ENCODE measurements around the gene GRB14.
"Not testable (repeated sequence)": the region's sequence is repeated elsewhere in the genome, so short reads cannot be mapped to it uniquely, and the experiment has no call there.

The GRB14 gene

DNA sequence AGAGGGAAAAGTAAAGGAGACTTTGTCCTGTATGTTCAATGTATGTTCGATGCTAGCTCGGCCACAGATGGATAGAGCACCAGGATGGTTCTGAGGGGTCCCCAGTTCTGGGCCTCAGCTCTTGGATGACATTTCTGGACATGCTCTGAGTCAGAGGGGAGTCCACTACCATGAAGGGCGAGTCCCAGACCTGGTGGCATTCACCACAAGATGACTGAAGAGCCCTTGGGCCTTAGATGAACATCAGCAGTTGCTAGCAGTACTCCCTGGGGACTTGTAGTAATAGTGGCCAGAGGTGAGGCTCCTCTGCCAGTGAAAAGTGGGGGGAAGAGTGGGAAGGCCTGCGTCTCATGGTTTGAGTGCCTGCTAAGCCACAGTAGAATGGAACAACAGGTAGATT lies 109.5 kb downstream of the GRB14 start:
- Mint-ChIP-seq H3K27ac (no peak overlapping the region), H3K4me3 (no peak overlapping the region), H3K9me3 (peaks cover 31% of the 10 kb centered on the region), H3K36me3 (ENCODE audit: low read depth) (peaks cover 4% of the 10 kb centered on the region), H3K4me1 (no peaks in the 10 kb centered on the region), H3K27me3 (no peaks in the 10 kb centered on the region)
- ATAC-seq (no peak), DNase-seq (no peak)

DNA sequence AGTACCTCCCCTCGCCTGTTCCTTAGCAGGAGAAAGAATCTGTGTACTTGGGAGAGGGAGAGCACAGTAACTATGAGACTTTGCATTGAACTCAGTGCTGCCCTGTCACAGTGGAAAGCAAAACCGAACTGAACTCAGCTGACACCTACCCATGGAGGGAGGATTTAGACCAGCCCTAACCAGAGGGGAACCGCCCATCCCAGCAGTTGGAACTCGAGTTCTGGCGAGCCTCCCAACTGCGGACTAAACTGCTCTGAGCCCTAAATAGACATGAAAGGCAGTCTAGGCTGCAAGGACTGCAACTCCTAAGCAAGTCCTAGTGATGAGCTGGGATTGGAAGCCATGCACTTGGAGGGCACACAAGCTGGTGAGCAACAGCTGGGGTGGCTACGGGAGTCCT lies 110.4 kb downstream of the GRB14 start:
- no peaks in the 10 kb centered on the region for H3K4me1 Mint-ChIP-seq
- H3K27me3 Mint-ChIP-seq, result no peaks in the 10 kb centered on the region
- no peak overlapping the region for H3K27ac Mint-ChIP-seq
- no peak overlapping the region for H3K4me3 Mint-ChIP-seq
- peaks cover 30% of the 10 kb centered on the region for H3K9me3 Mint-ChIP-seq
- DNase-seq (no peak), ATAC-seq (no peak)
- peaks cover 4% of the 10 kb centered on the region for H3K36me3 Mint-ChIP-seq (ENCODE audit: low read depth)

DNA sequence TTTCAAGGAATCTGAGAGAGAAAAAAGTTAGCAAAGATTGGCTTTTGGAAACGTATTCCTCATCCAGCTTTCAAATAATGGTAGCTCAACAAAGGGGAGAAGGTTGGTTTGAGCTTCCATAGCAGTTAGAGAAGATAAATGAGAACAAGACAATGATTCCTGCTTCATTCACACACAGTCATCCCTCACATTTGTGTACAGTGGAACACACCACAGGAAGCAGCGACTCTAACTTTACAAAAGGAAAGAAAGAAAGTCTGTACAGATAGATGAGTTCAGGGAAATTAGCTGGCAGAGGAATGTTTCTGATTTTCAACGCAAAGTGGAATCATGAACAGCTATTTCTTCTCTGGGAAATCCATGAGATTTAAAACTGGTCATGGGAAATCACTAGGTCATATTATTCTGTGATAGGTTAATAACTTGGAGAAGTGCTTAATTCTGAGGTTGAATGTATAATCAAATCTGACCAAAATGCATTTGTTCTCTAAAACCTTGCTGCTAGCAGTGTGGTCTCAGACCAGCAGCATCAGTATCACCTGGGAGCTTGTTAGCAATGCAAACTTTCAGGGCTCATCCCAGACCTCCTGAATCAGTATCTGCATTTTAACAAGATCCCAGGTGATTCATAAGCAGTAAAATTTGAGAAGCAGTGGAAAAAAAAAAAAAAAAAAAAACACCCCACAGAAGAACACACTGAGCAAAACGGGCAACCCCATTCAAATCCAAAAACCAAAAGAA lies 112.0 kb downstream of the GRB14 start:
- H3K27ac Mint-ChIP-seq, result no peak overlapping the region
- no peak for ATAC-seq
- H3K4me3 Mint-ChIP-seq, result no peak overlapping the region
- DNase-seq, result no peak
- no peaks in the 10 kb centered on the region for H3K4me1 Mint-ChIP-seq
- H3K9me3 Mint-ChIP-seq, result peaks cover 18% of the 10 kb centered on the region
- no peaks in the 10 kb centered on the region for H3K36me3 Mint-ChIP-seq (ENCODE audit: low read depth)
- no peaks in the 10 kb centered on the region for H3K27me3 Mint-ChIP-seq

GRCh38 chr2:164504253-164504652 lies 117.0 kb downstream of the GRB14 start:
- Mint-ChIP-seq H3K9me3 (peaks cover 3% of the 10 kb centered on the region), H3K4me1 (no peaks in the 10 kb centered on the region), H3K36me3 (ENCODE audit: low read depth) (no peaks in the 10 kb centered on the region), H3K27ac (no peak overlapping the region), H3K27me3 (no peaks in the 10 kb centered on the region), H3K4me3 (no peak overlapping the region)
- ATAC-seq, result no peak
- no peak for DNase-seq

DNA sequence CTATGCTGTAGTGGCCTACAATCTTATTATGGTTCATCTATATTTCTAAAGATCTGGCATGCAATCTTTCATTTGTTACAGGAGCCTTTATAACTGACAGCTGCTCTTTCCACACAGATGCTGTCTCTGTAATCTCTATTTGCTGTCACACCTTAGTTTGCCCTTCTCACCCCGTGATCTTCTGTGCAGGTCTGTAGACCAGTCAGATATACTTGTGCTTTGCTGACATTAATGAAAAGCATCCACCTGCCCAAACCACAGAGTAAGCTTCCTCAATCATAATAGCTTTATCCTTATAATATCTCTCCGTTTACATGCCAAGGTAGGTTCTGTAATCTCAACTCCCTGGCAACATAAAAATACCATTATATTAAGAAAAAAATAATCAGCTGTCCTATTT lies 122.4 kb downstream of the GRB14 start:
- DNase-seq, result no peak
- H3K36me3 Mint-ChIP-seq (ENCODE audit: low read depth), result no peaks in the 10 kb centered on the region
- H3K4me1 Mint-ChIP-seq, result no peaks in the 10 kb centered on the region
- no peaks in the 10 kb centered on the region for H3K9me3 Mint-ChIP-seq
- H3K4me3 Mint-ChIP-seq, result no peak overlapping the region
- H3K27ac Mint-ChIP-seq, result no peak overlapping the region
- ATAC-seq, result no peak
- no peaks in the 10 kb centered on the region for H3K27me3 Mint-ChIP-seq

- H3K36me3 Mint-ChIP-seq (ENCODE audit: low read depth), result no peaks in the 10 kb centered on the region
- no peaks in the 10 kb centered on the region for H3K9me3 Mint-ChIP-seq
- no peak overlapping the region for H3K27ac Mint-ChIP-seq
- H3K27me3 Mint-ChIP-seq, result no peaks in the 10 kb centered on the region
- DNase-seq (no peak), ATAC-seq (no peak)
- H3K4me3 Mint-ChIP-seq, result no peak overlapping the region
- no peaks in the 10 kb centered on the region for H3K4me1 Mint-ChIP-seq
Measured at GRCh38 chr2:164496881-164497280, 124.4 kb downstream of the GRB14 start.

DNA sequence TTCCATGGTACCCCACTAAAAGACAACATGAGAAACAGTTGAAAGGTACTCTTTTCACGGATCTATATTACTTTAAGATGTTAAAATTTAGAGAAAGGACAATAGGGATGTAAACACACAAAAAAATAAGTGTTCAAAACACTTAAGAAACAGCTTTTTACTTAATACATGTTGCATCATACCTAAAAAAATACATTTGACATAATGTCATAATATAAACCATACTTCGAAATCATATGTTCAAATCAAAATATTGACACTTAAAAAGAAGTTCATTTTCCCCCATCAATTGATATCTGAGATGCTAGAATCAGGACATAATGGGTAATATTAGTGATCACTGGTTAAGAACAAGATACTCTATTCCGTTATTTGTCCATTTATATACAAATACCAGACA lies 124.9 kb downstream of the GRB14 start:
- Mint-ChIP-seq H3K27me3 (no peaks in the 10 kb centered on the region), H3K4me3 (no peak overlapping the region), H3K4me1 (no peaks in the 10 kb centered on the region), H3K36me3 (ENCODE audit: low read depth) (no peaks in the 10 kb centered on the region), H3K27ac (no peak overlapping the region), H3K9me3 (no peaks in the 10 kb centered on the region)
- no peak for DNase-seq
- no peak for ATAC-seq

GRCh38 chr2:164495491-164496223 lies 125.6 kb downstream of the GRB14 start:
- Mint-ChIP-seq H3K27me3 (no peaks in the 10 kb centered on the region), H3K9me3 (no peaks in the 10 kb centered on the region), H3K27ac (no peak overlapping the region), H3K4me3 (no peak overlapping the region), H3K36me3 (ENCODE audit: low read depth) (no peaks in the 10 kb centered on the region), H3K4me1 (no peaks in the 10 kb centered on the region)
- ATAC-seq (no peak), DNase-seq (no peak)

DNA sequence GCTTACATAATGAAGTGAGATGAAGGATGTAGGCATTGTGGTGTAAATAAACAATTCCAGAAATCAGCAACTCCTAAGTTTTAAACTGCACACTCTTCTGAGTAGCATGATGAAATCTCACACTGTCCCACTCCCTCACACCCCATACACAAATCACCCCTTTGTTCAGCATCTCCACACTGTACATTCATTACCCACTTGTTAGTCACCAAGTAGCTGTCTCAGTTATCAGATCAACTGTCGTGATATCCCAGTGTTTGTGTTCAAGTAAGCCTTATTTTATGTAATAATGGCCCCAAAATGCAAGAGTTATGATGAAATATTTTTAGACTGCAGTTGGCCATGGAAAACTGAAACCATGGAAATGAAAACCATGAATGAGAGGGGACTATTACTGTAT lies 135.7 kb downstream of the GRB14 start:
- H3K36me3 Mint-ChIP-seq (ENCODE audit: low read depth), result no peaks in the 10 kb centered on the region
- H3K27ac Mint-ChIP-seq, result no peak overlapping the region
- no peaks in the 10 kb centered on the region for H3K27me3 Mint-ChIP-seq
- H3K4me3 Mint-ChIP-seq, result no peak overlapping the region
- H3K9me3 Mint-ChIP-seq, result no peaks in the 10 kb centered on the region
- ATAC-seq, result no peak
- DNase-seq, result no peak
- no peaks in the 10 kb centered on the region for H3K4me1 Mint-ChIP-seq

- no peak overlapping the region for H3K4me3 Mint-ChIP-seq
- no peaks in the 10 kb centered on the region for H3K27me3 Mint-ChIP-seq
- peaks cover 3% of the 10 kb centered on the region for H3K9me3 Mint-ChIP-seq
- H3K27ac Mint-ChIP-seq, result no peak overlapping the region
- H3K4me1 Mint-ChIP-seq, result no peaks in the 10 kb centered on the region
- DNase-seq (no peak), ATAC-seq (no peak)
- H3K36me3 Mint-ChIP-seq (ENCODE audit: low read depth), result no peaks in the 10 kb centered on the region
Measured at GRCh38 chr2:164479460-164479859, 141.8 kb downstream of the GRB14 start.

- H3K4me1 Mint-ChIP-seq, result no peaks in the 10 kb centered on the region
- ATAC-seq, result no peak
- H3K36me3 Mint-ChIP-seq (ENCODE audit: low read depth), result no peaks in the 10 kb centered on the region
- no peak overlapping the region for H3K4me3 Mint-ChIP-seq
- no peak overlapping the region for H3K27ac Mint-ChIP-seq
- H3K27me3 Mint-ChIP-seq, result no peaks in the 10 kb centered on the region
- H3K9me3 Mint-ChIP-seq, result peaks cover 3% of the 10 kb centered on the region
- no peak for DNase-seq
Measured at GRCh38 chr2:164478205-164478604, 143.1 kb downstream of the GRB14 start.

- no peak overlapping the region for H3K4me3 Mint-ChIP-seq
- H3K27me3 Mint-ChIP-seq, result no peaks in the 10 kb centered on the region
- DNase-seq (no peak), ATAC-seq (no peak)
- H3K9me3 Mint-ChIP-seq, result peaks cover 3% of the 10 kb centered on the region
- no peaks in the 10 kb centered on the region for H3K4me1 Mint-ChIP-seq
- H3K27ac Mint-ChIP-seq, result no peak overlapping the region
- no peaks in the 10 kb centered on the region for H3K36me3 Mint-ChIP-seq (ENCODE audit: low read depth)
Measured at GRCh38 chr2:164474873-164475272, 146.4 kb downstream of the GRB14 start.

DNA sequence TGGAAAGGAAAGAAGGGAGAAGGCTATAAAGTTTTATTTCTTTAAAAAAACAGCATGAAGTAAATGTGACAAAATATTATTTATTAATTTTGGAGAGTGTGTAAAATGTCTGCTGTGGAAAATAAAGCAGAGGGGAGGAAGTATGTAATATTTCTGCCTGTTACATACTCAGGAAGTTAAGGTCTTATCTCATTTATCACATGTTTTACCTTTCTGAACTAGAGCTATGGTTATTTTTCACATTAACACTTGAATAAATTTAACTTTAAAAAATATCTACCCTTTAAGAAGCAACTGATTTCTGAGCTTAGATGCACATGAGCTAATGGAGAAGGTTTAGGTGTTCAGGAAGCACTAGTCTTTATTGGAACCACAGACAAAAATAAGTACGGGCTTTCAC lies 148.3 kb downstream of the GRB14 start:
- H3K4me3 Mint-ChIP-seq, result no peak overlapping the region
- no peaks in the 10 kb centered on the region for H3K27me3 Mint-ChIP-seq
- no peak for ATAC-seq
- H3K9me3 Mint-ChIP-seq, result no peaks in the 10 kb centered on the region
- no peak overlapping the region for H3K27ac Mint-ChIP-seq
- no peak for DNase-seq
- H3K4me1 Mint-ChIP-seq, result no peaks in the 10 kb centered on the region
- H3K36me3 Mint-ChIP-seq (ENCODE audit: low read depth), result no peaks in the 10 kb centered on the region

DNA sequence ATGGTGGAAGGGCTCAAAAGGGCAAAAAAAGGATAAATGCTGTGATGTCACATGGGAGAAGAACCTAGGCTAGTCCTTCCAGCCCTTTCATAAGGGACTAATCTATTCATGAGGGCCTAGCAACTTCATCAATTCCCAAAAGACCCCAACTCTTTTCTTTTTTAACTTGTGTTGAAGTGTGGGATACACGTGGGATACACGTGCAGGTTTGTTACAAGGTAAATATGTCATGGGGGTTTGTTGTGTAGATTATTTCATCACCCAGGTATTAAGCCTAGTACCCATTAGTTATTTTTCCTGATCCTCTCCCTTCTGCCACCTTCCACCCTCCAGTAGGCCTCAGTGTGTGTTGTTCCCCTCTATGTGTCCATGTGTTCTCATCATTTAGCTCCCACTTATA lies 156.2 kb downstream of the GRB14 start:
- H3K4me1 Mint-ChIP-seq; H3K27ac Mint-ChIP-seq; H3K27me3 Mint-ChIP-seq; H3K4me3 Mint-ChIP-seq; DNase-seq; ATAC-seq; H3K9me3 Mint-ChIP-seq; H3K36me3 Mint-ChIP-seq (ENCODE audit: low read depth): not testable (repeated sequence)

- H3K36me3 Mint-ChIP-seq (ENCODE audit: low read depth), result no peaks in the 10 kb centered on the region
- DNase-seq (no peak), ATAC-seq (no peak)
- H3K27me3 Mint-ChIP-seq, result no peaks in the 10 kb centered on the region
- no peaks in the 10 kb centered on the region for H3K4me1 Mint-ChIP-seq
- no peaks in the 10 kb centered on the region for H3K9me3 Mint-ChIP-seq
- H3K27ac Mint-ChIP-seq, result no peak overlapping the region
- H3K4me3 Mint-ChIP-seq, result no peak overlapping the region
Measured at GRCh38 chr2:164464376-164464775, 156.9 kb downstream of the GRB14 start.
